Fibroblast of mammary gland (primary cell): ENCODE data around the gene TAS2R10.

Experiments used
- DNase-seq: peaks from one replicate; pipeline ENCODE4 v3.0.0-alpha.2; 2010; ENCODE audit warnings: low read depth
- H3K4me3 ChIP-seq: 2 replicates; pipeline ENCODE4 v1.5.1; 2011; ENCODE audit warnings: low read depth, mild to moderate bottlenecking, low read length, moderate library complexity; ENCODE audit not compliant: control insufficient read depth
- CTCF ChIP-seq: conservative IDR thresholded peaks from 2 replicates; pipeline ENCODE4 v1.5.1; 2011; ENCODE audit warnings: low read depth, low read length, inconsistent platforms; ENCODE audit not compliant: control insufficient read depth, insufficient read depth

The TAS2R10 gene

GRCh38 chr12:10826258-10826657 lies at the start of gene TAS2R10:
TSS of gene TAS2R10 (minus strand) at chr12:10826358. CDS start at chr12:10826269, 89 bp downstream.
- no peak for DNase-seq
- no peak within 1 kb of the TSS for H3K4me3 ChIP-seq
- no peak for TF ChIP-seq CTCF

- no peak overlapping the region for H3K4me3 ChIP-seq
- no peak for DNase-seq
- no peak for TF ChIP-seq CTCF
Observed at GRCh38 chr12:10873378-10873777, 47.2 kb upstream of the TAS2R10 start.

- TF ChIP-seq CTCF = no peak
- no peak overlapping the region for H3K4me3 ChIP-seq
- peak; percentile 12 for DNase-seq
Observed at GRCh38 chr12:10867381-10867780, 41.2 kb upstream of the TAS2R10 start.

GRCh38 chr12:10863512-10864218 lies 37.5 kb upstream of the TAS2R10 start:
- no peak overlapping the region for H3K4me3 ChIP-seq
- DNase-seq = no peak

GRCh38 chr12:10861366-10861765 lies 35.2 kb upstream of the TAS2R10 start:
- H3K4me3 ChIP-seq = no peak overlapping the region
- no peak for TF ChIP-seq CTCF
- DNase-seq = peak; percentile 53

More at GRCh38 chr12:10863512-10864218, 37.5 kb upstream of the TAS2R10 start:
- no peak for TF ChIP-seq CTCF

GRCh38 chr12:10855807-10856206 lies 29.6 kb upstream of the TAS2R10 start:
- DNase-seq = no peak
- H3K4me3 ChIP-seq = no peak overlapping the region
- no peak for TF ChIP-seq CTCF
